ENCODE measurements around the gene GSTA3. TPM values are rescaled to one million over a fixed set of nuclear protein-coding genes. Genes with fewer than 3 reads are reported as not detected.
"Not testable (repeated sequence)": the region's sequence is repeated elsewhere in the genome, so short reads cannot be mapped to it uniquely, and the experiment has no call there.

The GSTA3 gene
- polyA plus RNA-seq, 3 donors = 0.37 to 0.83 (median 0.62) TPM

- not testable (repeated sequence) for DNase-seq (ENCODE audit: extremely low read depth in 1 of 11, low read depth in 9 of 11, low spot score in 4 of 11)
Observed at GRCh38 chr6:52918771-52919170, 9.3 kb upstream of the GSTA3 start.

- DNase-seq (ENCODE audit: extremely low read depth in 1 of 11, low read depth in 9 of 11, low spot score in 4 of 11) = not testable (repeated sequence)
Observed at GRCh38 chr6:52918027-52918686, 8.7 kb upstream of the GSTA3 start.

- no peak for DNase-seq (ENCODE audit: extremely low read depth in 1 of 11, low read depth in 9 of 11, low spot score in 4 of 11)
Observed at GRCh38 chr6:52914516-52914915, 5.0 kb upstream of the GSTA3 start.

- DNase-seq (ENCODE audit: extremely low read depth in 1 of 11, low read depth in 9 of 11, low spot score in 4 of 11) = no peak
Observed at GRCh38 chr6:52910091-52910490, 593 bp upstream of the GSTA3 start.

GRCh38 chr6:52909131-52909530 lies 367 bp downstream of the GSTA3 start:
- no peak for DNase-seq (ENCODE audit: extremely low read depth in 1 of 11, low read depth in 9 of 11, low spot score in 4 of 11)

- no peak for DNase-seq (ENCODE audit: extremely low read depth in 1 of 11, low read depth in 9 of 11, low spot score in 4 of 11)
Observed at GRCh38 chr6:52908526-52908925, 972 bp downstream of the GSTA3 start.

GRCh38 chr6:52904562-52905279 lies 4.8 kb downstream of the GSTA3 start:
- no peak for DNase-seq (ENCODE audit: extremely low read depth in 1 of 11, low read depth in 9 of 11, low spot score in 4 of 11)

- no peak for DNase-seq (ENCODE audit: extremely low read depth in 1 of 11, low read depth in 9 of 11, low spot score in 4 of 11)
Observed at GRCh38 chr6:52900536-52900935, 9.0 kb downstream of the GSTA3 start.

GRCh38 chr6:52895790-52896189 lies 13.7 kb downstream of the GSTA3 start:
- not testable (repeated sequence) for DNase-seq (ENCODE audit: extremely low read depth in 1 of 11, low read depth in 9 of 11, low spot score in 4 of 11)

GRCh38 chr6:52894285-52894684 lies 15.2 kb downstream of the GSTA3 start:
- DNase-seq (ENCODE audit: extremely low read depth in 1 of 11, low read depth in 9 of 11, low spot score in 4 of 11) = no peak

- DNase-seq (ENCODE audit: extremely low read depth in 1 of 11, low read depth in 9 of 11, low spot score in 4 of 11) = no peak
Observed at GRCh38 chr6:52893803-52894202, 15.7 kb downstream of the GSTA3 start.

- no peak for DNase-seq (ENCODE audit: extremely low read depth in 1 of 11, low read depth in 9 of 11, low spot score in 4 of 11)
Observed at GRCh38 chr6:52893221-52893620, 16.3 kb downstream of the GSTA3 start.

- no peak for DNase-seq (ENCODE audit: extremely low read depth in 1 of 11, low read depth in 9 of 11, low spot score in 4 of 11)
Observed at GRCh38 chr6:52890018-52890417, 19.5 kb downstream of the GSTA3 start.

GRCh38 chr6:52887910-52888524 lies 21.5 kb downstream of the GSTA3 start:
- no peak for DNase-seq (ENCODE audit: extremely low read depth in 1 of 11, low read depth in 9 of 11, low spot score in 4 of 11)

GRCh38 chr6:52881996-52882841 lies 27.3 kb downstream of the GSTA3 start:
- DNase-seq (ENCODE audit: extremely low read depth in 1 of 11, low read depth in 9 of 11, low spot score in 4 of 11) = peak; percentile 28 to 53 (median 44)

- no peak for DNase-seq (ENCODE audit: extremely low read depth in 1 of 11, low read depth in 9 of 11, low spot score in 4 of 11)
Observed at GRCh38 chr6:52881662-52881995, 27.9 kb downstream of the GSTA3 start.

GRCh38 chr6:52877786-52878185 lies 31.7 kb downstream of the GSTA3 start:
- no peak for DNase-seq (ENCODE audit: extremely low read depth in 1 of 11, low read depth in 9 of 11, low spot score in 4 of 11)

GRCh38 chr6:52877168-52877567 lies 32.3 kb downstream of the GSTA3 start:
- DNase-seq (ENCODE audit: extremely low read depth in 1 of 11, low read depth in 9 of 11, low spot score in 4 of 11) = no peak

- DNase-seq (ENCODE audit: extremely low read depth in 1 of 11, low read depth in 9 of 11, low spot score in 4 of 11) = no peak
Observed at GRCh38 chr6:52876056-52876787, 33.3 kb downstream of the GSTA3 start.

Data from renal cortex interstitium (tissue), 11 donors.